ENCODE results near the gene BBS10.
A peak's percentile ranks its signal among the peaks of the same experiment; 100 is the strongest.
"Not testable (repeated sequence)": the region's sequence is repeated elsewhere in the genome, so short reads cannot be mapped to it uniquely, and the experiment has no call there.

Gene BBS10

DNA sequence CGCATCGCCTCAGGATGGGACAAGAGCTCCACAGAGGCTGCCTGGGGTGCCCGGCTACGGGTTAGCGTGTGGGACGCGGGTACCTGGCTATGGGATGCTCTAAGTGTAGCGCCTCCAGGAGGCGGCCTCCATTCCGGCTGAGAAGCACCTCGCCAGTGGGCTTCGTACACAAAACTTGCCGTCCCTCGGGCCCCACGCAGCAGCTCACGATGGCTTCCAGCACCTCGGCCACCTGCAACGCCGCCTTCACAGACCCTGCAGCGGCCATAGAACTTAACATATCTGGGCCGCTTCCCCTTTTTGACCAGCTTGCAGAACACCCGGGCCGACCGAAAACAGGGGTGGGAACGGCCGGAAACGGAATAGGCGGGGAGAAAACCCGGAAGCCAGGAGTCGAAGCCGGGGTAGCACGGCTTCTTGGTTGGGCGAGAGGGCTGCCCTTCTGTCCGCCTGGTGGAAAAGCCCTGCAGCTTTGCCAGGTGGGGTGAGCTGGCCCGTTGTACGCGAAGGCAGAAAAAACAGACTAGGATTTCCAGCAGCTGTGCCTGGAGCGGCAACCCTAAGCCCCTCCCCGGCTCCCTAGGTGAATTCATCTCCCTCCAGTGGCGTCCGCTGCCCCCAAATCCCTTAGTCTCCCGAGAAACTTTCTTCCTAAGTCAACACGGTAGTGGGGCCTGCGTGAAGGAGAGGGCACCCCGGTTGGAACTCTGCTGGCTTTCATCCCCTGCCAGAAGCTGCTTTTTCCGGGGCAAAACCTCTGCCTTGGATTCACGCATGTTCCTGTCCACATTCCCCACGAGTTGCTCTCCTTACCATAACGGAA, at the start of gene BBS10:
Gene BBS10, minus strand, starts transcription at position 337 of the 823 bp plus-strand sequence. Its CDS starts 57 bp downstream, at position 280.
- Mint-ChIP-seq H3K36me3 (ENCODE audit: insufficient read depth) (peaks cover 7% of the 10 kb centered on the region), H3K27me3 (no peaks in the 10 kb centered on the region), H3K9me3 (no peaks in the 10 kb centered on the region), H3K4me1 (peaks cover 22% of the 10 kb centered on the region), H3K27ac (ENCODE audit: low read depth) (peak within 1 kb of the TSS; percentile 86), H3K4me3 (peak within 1 kb of the TSS; percentile 89)
- ATAC-seq (replicated peaks; ENCODE audit: extremely low read depth, poor library complexity, severe bottlenecking) (peak; percentile 98), DNase-seq (ENCODE audit: low spot score in 2 of 2) (peak; percentile 74 to 75)

GRCh38 chr12:76391461-76391860, 43.2 kb upstream of the BBS10 start:
- DNase-seq (ENCODE audit: low spot score in 2 of 2) (no peak), ATAC-seq (replicated peaks; ENCODE audit: extremely low read depth, poor library complexity, severe bottlenecking) (no peak)
- no peaks in the 10 kb centered on the region for H3K27me3 Mint-ChIP-seq
- no peaks in the 10 kb centered on the region for H3K4me1 Mint-ChIP-seq
- H3K9me3 Mint-ChIP-seq: no peaks in the 10 kb centered on the region
- peaks cover 32% of the 10 kb centered on the region for H3K36me3 Mint-ChIP-seq (ENCODE audit: insufficient read depth)
- H3K4me3 Mint-ChIP-seq: no peak overlapping the region
- peak overlapping the region; percentile 27 for H3K27ac Mint-ChIP-seq (ENCODE audit: low read depth)

DNA sequence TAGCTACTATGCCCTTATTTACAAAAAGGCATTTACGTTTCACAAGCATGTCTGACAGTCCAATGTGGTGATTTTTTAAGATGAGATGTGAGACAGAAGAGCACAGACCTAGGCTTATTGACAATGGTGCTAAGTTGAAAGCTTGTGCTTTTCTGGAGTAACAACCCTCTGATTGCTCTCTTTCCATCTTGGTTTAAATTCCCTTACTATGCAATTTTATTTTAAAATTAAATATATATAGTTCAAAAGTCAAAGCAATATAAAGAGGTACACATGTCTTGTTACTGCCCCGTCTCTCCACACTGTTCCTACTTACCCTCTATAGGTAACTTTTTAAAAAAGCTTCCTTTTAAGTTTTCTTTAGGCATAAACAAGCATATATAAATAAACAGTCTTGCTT, 39.4 kb upstream of the BBS10 start:
- DNase-seq (ENCODE audit: low spot score in 2 of 2) (no peak), ATAC-seq (replicated peaks; ENCODE audit: extremely low read depth, poor library complexity, severe bottlenecking) (no peak)
- H3K27ac Mint-ChIP-seq (ENCODE audit: low read depth): no peak overlapping the region
- H3K4me3 Mint-ChIP-seq: no peak overlapping the region
- H3K36me3 Mint-ChIP-seq (ENCODE audit: insufficient read depth): peaks cover 50% of the 10 kb centered on the region
- no peaks in the 10 kb centered on the region for H3K9me3 Mint-ChIP-seq
- no peaks in the 10 kb centered on the region for H3K27me3 Mint-ChIP-seq
- H3K4me1 Mint-ChIP-seq: no peaks in the 10 kb centered on the region

DNA sequence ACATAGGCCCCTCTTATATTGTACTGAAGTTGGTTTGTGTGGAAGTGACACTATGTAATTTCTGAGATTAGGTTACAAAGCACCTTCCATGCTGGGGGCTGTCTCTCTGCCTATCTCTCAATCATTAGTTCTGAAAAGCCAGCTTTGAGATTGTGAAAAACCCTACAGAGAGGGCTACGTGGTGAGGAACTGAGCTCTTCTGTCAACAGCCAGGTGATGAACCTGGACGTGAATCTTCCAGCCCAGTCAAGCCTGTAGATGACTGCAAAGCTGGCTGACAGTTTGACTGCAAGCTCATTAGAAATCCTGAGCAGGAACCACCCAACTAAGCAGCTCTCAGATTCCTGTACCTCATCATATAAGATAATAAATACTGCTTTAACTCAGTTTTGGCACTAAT, 36.3 kb upstream of the BBS10 start:
- H3K27me3 Mint-ChIP-seq: no peaks in the 10 kb centered on the region
- no peaks in the 10 kb centered on the region for H3K4me1 Mint-ChIP-seq
- H3K4me3 Mint-ChIP-seq: no peak overlapping the region
- H3K36me3 Mint-ChIP-seq (ENCODE audit: insufficient read depth): peaks cover 45% of the 10 kb centered on the region
- H3K27ac Mint-ChIP-seq (ENCODE audit: low read depth): no peak overlapping the region
- no peak for ATAC-seq (replicated peaks; ENCODE audit: extremely low read depth, poor library complexity, severe bottlenecking)
- H3K9me3 Mint-ChIP-seq: no peaks in the 10 kb centered on the region
- DNase-seq (ENCODE audit: low spot score in 2 of 2): no peak

- DNase-seq (ENCODE audit: low spot score in 2 of 2) (no peak), ATAC-seq (replicated peaks; ENCODE audit: extremely low read depth, poor library complexity, severe bottlenecking) (no peak)
- H3K36me3 Mint-ChIP-seq (ENCODE audit: insufficient read depth): peaks cover 43% of the 10 kb centered on the region
- no peaks in the 10 kb centered on the region for H3K9me3 Mint-ChIP-seq
- H3K27me3 Mint-ChIP-seq: no peaks in the 10 kb centered on the region
- no peak overlapping the region for H3K27ac Mint-ChIP-seq (ENCODE audit: low read depth)
- no peaks in the 10 kb centered on the region for H3K4me1 Mint-ChIP-seq
- H3K4me3 Mint-ChIP-seq: no peak overlapping the region
Observed at GRCh38 chr12:76383988-76384387, 35.8 kb upstream of the BBS10 start.

DNA sequence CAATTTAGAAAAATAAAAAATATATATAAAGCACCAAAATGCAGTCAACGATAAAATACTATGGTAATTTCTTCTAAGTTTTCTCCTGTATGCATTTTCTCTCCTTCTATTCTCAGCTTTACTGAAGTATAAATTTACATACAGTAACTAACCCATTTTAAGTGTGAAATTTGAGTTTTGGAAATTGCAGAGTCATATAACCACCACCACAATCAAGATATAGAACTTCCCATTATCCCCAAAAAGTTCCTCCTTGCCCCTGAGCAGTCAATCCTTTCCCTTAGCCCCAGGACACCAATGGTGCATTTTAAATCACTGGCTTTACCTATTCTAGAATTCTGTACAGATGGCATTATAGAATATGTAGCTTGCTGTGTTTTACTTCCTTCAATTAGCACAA, 31.0 kb upstream of the BBS10 start:
- Mint-ChIP-seq H3K4me1 (no peaks in the 10 kb centered on the region), H3K27ac (ENCODE audit: low read depth) (peak overlapping the region; percentile 12), H3K4me3 (no peak overlapping the region), H3K27me3 (no peaks in the 10 kb centered on the region), H3K9me3 (no peaks in the 10 kb centered on the region), H3K36me3 (ENCODE audit: insufficient read depth) (peaks cover 41% of the 10 kb centered on the region)
- no peak for ATAC-seq (replicated peaks; ENCODE audit: extremely low read depth, poor library complexity, severe bottlenecking)
- DNase-seq (ENCODE audit: low spot score in 2 of 2): no peak

- not testable (repeated sequence) for H3K27me3 Mint-ChIP-seq; H3K27ac Mint-ChIP-seq (ENCODE audit: low read depth); H3K9me3 Mint-ChIP-seq; ATAC-seq (replicated peaks; ENCODE audit: extremely low read depth, poor library complexity, severe bottlenecking); H3K4me3 Mint-ChIP-seq; DNase-seq (ENCODE audit: low spot score in 2 of 2); H3K4me1 Mint-ChIP-seq
- H3K36me3 Mint-ChIP-seq (ENCODE audit: insufficient read depth): peaks cover 40% of the 10 kb centered on the region
Observed at GRCh38 chr12:76376876-76377275, 28.7 kb upstream of the BBS10 start.

DNA sequence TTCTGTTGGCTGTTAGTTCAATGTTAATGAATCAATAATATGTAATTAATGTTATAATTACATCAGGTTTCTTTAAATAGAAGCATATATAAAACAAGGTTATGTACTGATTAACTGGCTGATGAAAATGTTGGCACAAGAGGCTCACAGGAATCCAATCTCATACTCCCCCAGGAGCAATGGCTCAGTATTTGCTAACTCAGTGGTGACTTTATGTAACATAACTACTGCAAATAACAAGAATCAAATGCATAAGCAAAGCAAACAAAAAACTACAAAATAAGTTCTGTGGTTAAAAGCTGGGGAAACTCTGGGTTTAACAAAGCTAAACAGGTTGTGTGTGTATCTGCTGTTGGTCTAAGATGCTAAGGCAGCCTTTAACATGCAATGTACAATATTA, 27.7 kb upstream of the BBS10 start:
- ATAC-seq (replicated peaks; ENCODE audit: extremely low read depth, poor library complexity, severe bottlenecking) (no peak), DNase-seq (ENCODE audit: low spot score in 2 of 2) (no peak)

DNA sequence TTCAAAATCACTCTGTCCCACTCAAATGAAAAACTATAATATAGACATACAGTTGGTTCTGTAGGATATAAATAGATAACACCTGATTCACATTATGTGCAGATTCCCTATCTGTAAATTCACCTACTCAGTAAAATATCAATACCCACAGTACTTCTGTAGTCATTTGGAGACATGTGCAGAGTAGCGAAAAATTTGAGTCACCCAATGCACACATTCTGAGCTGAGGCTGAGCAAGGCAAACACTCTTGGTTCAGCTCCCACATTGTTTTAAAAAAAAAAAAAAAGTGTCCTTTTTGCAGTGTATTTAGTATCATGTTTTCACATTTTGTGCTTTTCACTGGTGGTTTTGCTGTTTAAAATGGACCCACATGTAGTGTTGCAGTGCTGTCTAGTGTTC, 27.3 kb upstream of the BBS10 start:
- ATAC-seq (replicated peaks; ENCODE audit: extremely low read depth, poor library complexity, severe bottlenecking) (no peak), DNase-seq (ENCODE audit: low spot score in 2 of 2) (no peak)
- H3K9me3 Mint-ChIP-seq: no peaks in the 10 kb centered on the region
- H3K27me3 Mint-ChIP-seq: no peaks in the 10 kb centered on the region
- H3K27ac Mint-ChIP-seq (ENCODE audit: low read depth): no peak overlapping the region
- peaks cover 42% of the 10 kb centered on the region for H3K36me3 Mint-ChIP-seq (ENCODE audit: insufficient read depth)
- H3K4me3 Mint-ChIP-seq: no peak overlapping the region
- no peaks in the 10 kb centered on the region for H3K4me1 Mint-ChIP-seq

More for the DNA sequence above, 27.7 kb upstream of the BBS10 start:
- Mint-ChIP-seq H3K27ac (ENCODE audit: low read depth) (no peak overlapping the region), H3K4me3 (no peak overlapping the region), H3K9me3 (no peaks in the 10 kb centered on the region), H3K27me3 (no peaks in the 10 kb centered on the region), H3K36me3 (ENCODE audit: insufficient read depth) (peaks cover 40% of the 10 kb centered on the region), H3K4me1 (no peaks in the 10 kb centered on the region)

DNA sequence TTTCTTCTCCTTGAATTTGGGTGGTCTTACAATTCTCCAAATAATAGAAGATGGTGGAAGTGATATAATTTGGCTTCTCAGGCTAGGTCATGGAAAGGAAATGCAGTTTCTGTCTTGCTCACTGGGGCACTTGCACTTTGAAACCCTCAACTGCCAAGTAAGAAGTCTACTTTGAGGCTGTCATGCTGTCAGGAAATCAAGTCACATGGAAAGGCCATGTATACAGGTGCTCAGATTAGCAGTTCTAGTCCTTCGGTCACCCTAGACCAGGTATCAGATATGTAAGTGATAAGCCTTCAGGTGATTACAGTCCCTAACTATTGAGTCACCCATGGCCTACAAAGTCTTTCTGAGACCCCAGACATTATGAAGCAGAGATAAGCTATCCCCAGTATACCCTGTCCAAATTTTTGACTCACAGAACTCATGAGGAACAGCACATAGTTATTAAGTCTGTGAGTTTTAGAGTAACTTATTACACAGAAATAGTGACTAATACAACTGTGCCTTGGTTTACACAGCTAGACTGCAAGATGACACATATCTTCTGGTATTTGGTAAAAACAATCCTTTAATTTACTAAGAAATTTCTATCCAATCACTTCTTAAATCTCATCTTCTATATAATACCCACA, 26.3 kb upstream of the BBS10 start:
- DNase-seq (ENCODE audit: low spot score in 2 of 2): no peak
- Mint-ChIP-seq H3K36me3 (ENCODE audit: insufficient read depth) (peaks cover 44% of the 10 kb centered on the region), H3K9me3 (no peaks in the 10 kb centered on the region), H3K27ac (ENCODE audit: low read depth) (no peak overlapping the region), H3K4me1 (no peaks in the 10 kb centered on the region), H3K27me3 (no peaks in the 10 kb centered on the region), H3K4me3 (no peak overlapping the region)
- ATAC-seq (replicated peaks; ENCODE audit: extremely low read depth, poor library complexity, severe bottlenecking): no peak

DNA sequence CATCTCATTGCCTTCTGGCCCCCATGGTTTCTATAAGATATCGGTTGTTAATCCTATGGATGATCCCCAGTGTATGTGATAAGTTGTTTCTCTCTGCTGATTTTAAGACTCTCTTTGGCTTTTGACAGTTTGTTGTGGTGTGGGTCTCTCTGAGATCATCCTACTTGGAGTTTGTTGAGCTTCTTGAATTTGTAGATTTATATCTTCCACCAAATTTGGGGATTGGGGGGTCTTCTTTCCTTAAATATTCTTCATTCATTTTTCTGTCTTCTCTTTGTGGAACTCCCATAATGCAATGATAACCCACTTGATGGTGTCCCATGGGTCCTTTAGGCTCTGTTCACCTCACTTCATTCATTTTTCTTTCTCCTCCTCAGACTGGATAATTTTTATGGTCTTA, 20.0 kb upstream of the BBS10 start:
- DNase-seq (ENCODE audit: low spot score in 2 of 2) (no peak), ATAC-seq (replicated peaks; ENCODE audit: extremely low read depth, poor library complexity, severe bottlenecking) (no peak)
- H3K9me3 Mint-ChIP-seq: peaks cover 7% of the 10 kb centered on the region
- no peaks in the 10 kb centered on the region for H3K4me1 Mint-ChIP-seq
- no peak overlapping the region for H3K27ac Mint-ChIP-seq (ENCODE audit: low read depth)
- peaks cover 42% of the 10 kb centered on the region for H3K36me3 Mint-ChIP-seq (ENCODE audit: insufficient read depth)
- no peak overlapping the region for H3K4me3 Mint-ChIP-seq
- H3K27me3 Mint-ChIP-seq: no peaks in the 10 kb centered on the region

DNA sequence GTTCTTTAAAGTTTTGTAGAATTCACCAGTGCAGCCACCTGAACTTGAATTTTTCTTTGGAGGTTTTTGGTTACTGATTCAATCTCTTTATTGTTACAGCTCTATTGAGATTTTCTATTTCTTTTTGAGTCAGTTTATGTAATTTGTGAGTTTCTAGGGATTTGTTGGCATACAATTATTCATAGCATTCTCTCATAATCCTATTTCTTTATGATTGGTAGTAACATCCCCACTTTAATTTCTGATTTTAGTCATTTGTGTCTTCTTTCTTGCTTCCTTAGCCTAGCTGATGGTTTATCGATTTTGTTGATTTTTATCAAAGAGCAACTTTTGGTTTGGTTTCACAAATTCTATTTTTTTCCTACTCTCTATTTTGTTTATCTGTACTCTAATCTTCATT, 17.9 kb upstream of the BBS10 start:
- ATAC-seq (replicated peaks; ENCODE audit: extremely low read depth, poor library complexity, severe bottlenecking) (no peak), DNase-seq (ENCODE audit: low spot score in 2 of 2) (no peak)
- Mint-ChIP-seq H3K27me3 (no peaks in the 10 kb centered on the region), H3K4me1 (peaks cover 5% of the 10 kb centered on the region), H3K9me3 (peaks cover 7% of the 10 kb centered on the region), H3K27ac (ENCODE audit: low read depth) (no peak overlapping the region), H3K36me3 (ENCODE audit: insufficient read depth) (peaks cover 40% of the 10 kb centered on the region), H3K4me3 (no peak overlapping the region)

DNA sequence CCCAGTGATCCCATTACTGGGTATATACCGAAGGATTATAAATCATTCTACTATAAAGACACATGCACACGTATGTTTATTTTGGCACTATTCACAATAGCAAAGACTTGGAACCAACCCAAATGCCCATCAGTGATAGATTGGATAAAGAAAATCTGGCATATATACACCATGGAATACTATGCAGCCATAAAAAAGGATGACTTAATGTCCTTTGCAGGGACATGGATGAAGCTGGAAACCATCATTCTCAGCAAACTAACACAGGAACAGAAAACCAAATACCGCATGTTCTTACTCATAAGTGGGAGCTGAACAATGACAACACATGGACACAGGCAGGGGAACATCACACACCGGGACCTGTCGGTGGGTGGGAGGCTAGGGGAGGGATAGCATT, 15.9 kb upstream of the BBS10 start:
- H3K27ac Mint-ChIP-seq (ENCODE audit: low read depth); H3K4me1 Mint-ChIP-seq; ATAC-seq (replicated peaks; ENCODE audit: extremely low read depth, poor library complexity, severe bottlenecking); H3K9me3 Mint-ChIP-seq; DNase-seq (ENCODE audit: low spot score in 2 of 2); H3K27me3 Mint-ChIP-seq; H3K4me3 Mint-ChIP-seq: not testable (repeated sequence)
- H3K36me3 Mint-ChIP-seq (ENCODE audit: insufficient read depth): peaks cover 34% of the 10 kb centered on the region

Measured in central memory CD8-positive, alpha-beta T cell (primary cell).